Stimulated activated CD4-positive, alpha-beta T cell treated with anti-CD3 and anti-CD28 coated beads, TNF-alpha, amount 100 ng/mL, for 48 hours (primary cell): ENCODE measurements around the gene TENM3.

Experiments
- DNase-seq, 3 donors: peaks; one replicate each; pipeline ENCODE4 v3.0.0-alpha.2; 2020; ENCODE audit warnings: low read depth in 3 of 3

Gene TENM3

DNA sequence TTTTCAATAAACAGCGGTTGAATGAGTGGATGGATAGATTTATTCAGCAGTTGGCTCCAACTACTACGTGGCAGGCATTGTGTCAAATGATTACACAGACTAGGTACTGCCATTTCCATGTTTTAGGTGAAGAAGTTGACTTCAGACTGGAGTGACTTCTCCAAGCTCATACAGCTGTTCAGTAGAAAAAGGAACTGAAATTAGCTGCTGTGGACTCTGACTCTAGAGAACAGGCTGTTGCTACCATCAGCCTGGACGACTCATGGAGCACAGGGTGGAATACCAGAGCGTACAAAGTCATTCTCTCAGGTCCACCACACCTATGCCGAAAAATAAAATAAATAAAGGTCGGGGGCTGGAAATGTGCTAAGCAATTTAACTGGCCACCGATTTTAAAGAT, 45.3 kb downstream of the TENM3 start:
- DNase-seq: no peak

- no peak for DNase-seq
Observed at GRCh38 chr4:182289809-182290208, 46.6 kb downstream of the TENM3 start.

- DNase-seq: no peak
Observed at GRCh38 chr4:182291175-182291574, 48.0 kb downstream of the TENM3 start.

DNA sequence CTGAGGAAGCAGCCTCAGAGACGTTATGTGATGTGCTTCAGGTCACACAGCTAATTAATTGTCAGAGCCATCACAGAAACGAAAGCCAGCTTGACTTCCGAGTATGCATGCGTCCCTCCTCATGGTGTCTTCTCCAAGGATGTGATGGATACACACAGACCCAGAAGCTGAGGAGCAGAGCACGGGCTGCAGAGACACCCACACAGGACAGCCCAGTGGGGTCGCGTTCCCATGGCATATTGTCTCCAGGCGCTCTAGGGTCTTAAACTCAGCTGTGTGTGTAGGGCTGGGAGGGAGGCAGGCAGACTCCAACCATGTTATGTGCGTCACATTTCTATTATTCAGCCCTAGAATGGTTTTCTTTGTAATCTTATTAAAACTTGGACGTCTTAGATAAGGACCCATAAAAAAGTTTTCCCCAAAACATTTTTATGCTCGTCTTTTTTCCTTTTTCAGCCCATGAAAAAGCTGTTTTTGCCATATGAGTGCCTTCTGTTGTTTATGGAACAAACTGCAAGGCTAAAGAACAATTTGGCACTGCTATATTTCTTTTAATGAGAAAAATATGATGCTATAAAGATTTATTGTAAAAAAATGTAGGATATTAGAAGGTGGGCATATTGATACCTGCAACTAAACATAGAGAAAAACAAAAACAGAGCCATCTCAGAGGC, 48.5 kb downstream of the TENM3 start:
- no peak for DNase-seq

- no peak for DNase-seq
Observed at GRCh38 chr4:182292612-182293011, 49.4 kb downstream of the TENM3 start.

- DNase-seq: no peak
Observed at GRCh38 chr4:182293691-182294255, 50.6 kb downstream of the TENM3 start.

GRCh38 chr4:182294451-182294850, 51.2 kb downstream of the TENM3 start:
- no peak for DNase-seq

- no peak for DNase-seq
Observed at GRCh38 chr4:182297659-182298058, 54.5 kb downstream of the TENM3 start.

DNA sequence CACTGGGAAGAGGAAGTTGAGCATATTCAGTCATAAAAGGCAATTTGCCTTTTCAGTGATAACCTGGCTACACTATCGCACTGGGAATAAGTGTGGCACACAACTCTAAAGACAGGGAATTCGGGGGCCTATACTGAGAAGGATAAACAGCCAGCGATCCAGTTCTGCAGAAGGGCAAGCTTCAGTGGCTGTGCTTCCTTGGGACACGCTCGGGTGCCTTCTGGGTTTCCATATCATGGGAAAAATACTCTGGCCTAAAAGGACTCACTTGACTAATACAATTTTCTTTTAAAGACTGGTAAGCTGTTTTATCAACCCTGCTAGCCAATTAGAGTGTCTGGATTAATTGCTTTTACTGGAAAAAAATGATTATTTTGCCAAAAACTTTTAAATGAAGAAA, 58.5 kb downstream of the TENM3 start:
- no peak for DNase-seq

- DNase-seq: no peak
Observed at GRCh38 chr4:182303847-182304246, 60.6 kb downstream of the TENM3 start.

GRCh38 chr4:182306792-182307507, 63.7 kb downstream of the TENM3 start:
- DNase-seq: no peak

GRCh38 chr4:182307746-182308145, 64.5 kb downstream of the TENM3 start:
- no peak for DNase-seq

- no peak for DNase-seq
Observed at GRCh38 chr4:182309877-182310276, 66.7 kb downstream of the TENM3 start.

DNA sequence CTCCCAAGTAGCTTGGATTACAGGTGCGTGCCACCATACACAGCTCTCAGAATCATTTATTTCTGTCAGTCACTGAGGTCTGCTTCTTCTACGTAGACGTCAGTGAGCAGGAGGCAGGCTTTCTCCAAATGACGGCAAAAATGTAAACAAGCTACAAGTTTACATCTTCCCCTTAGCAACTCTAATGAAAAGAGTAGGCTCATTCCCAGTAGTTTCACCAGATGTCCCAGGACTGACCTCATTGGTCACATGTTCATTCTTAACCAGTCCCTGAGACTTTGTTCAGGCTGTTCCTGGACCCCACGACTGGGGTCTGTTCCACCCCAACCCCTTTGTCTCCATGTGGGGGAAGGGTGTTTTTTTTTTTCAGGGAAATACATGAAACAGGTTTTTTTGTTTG, 67.1 kb downstream of the TENM3 start:
- no peak for DNase-seq

GRCh38 chr4:182310962-182311361, 67.8 kb downstream of the TENM3 start:
- no peak for DNase-seq

DNA sequence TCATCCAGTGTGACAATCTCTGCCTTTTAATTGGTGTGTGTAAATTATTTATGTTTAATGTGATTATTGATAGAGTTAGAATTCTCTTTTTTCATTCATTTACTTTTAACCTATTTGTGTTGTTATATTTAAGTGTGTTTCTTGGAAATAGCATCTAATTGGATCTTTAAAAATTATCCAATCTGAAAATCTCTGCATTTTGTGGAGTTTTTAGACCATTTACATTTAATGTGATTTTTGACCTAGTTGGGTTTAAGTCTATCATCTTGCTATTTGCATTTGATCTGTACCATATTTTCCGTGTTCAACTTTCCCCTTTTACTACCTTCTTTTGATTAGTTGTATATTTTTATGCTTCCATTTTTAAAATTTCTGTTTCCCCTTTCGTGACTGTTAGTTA, 71.3 kb downstream of the TENM3 start:
- no peak for DNase-seq

- no peak for DNase-seq
Observed at GRCh38 chr4:182318256-182318655, 75.1 kb downstream of the TENM3 start.

DNA sequence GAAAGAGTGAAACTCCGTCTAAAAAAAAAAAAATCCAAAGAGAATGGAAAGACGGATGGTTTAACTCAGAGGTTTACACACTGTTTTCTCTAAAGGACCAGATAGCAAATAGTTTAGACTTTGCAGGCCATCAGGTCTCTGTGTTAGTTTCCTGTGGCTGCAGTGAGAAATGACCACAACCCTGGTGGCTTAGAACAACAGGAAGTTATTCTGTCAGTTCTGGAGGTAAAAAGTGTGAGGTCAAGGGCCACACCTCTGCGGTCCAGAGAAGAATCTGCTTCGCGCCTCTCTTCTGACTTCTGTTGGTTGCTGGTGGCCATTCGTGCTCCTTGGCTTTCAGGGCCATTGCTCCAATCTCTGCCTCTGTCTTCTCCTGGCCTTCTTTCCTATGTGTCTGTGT, 76.9 kb downstream of the TENM3 start:
- no peak for DNase-seq

DNA sequence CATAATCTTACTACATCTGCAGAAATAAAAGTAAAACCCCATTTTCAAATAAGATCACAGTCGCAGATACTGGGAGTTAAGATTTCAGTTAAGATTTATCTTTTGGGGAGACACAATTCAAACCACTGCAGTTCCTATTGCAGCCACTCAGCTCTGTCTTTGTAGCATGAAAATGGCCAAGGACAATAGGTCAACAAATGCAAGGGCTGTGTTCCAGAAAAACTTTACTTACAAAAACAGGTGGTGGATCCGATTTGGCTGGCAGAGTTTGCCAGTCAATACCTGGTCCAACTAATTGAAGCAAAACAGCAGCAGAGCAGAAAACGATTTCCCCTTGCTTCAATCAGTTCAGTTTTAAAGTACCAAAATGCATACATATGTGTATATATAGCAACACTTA, 77.4 kb downstream of the TENM3 start:
- DNase-seq: no peak

DNA sequence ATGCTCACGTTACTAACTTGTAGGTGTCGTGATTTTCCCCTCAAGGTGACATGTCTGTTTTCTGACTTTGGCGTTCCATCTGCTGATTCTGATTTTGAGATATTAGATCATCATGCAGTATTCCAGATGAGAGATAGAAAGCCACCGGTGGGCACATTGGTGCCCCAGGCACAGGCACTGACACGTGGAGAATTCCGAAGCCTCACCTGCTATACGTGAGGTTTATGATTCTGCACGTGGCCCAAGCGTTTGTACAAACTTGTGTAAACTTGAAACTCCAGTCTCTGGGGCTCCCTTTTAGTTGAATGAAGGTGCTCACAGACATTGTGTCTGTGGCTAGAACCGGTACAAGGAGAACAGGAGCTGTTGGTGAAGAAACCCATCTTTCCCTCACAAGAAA, 81.1 kb downstream of the TENM3 start:
- no peak for DNase-seq

- no peak for DNase-seq
Observed at GRCh38 chr4:182325397-182325796, 82.2 kb downstream of the TENM3 start.

- no peak for DNase-seq
Observed at GRCh38 chr4:182325848-182326255, 82.7 kb downstream of the TENM3 start.

GRCh38 chr4:182328505-182328904, 85.3 kb downstream of the TENM3 start:
- DNase-seq: no peak
